HCT116 (cell line): Measurements from ENCODE around the gene ROBO1.

ENCODE experiments used
- CTCF ChIP-seq, 3 experiments: fragments of 200-600 bp in 1 of 3; sonication (generic) in 1 of 3; IDR thresholded peaks in 2 of 3; conservative IDR thresholded peaks in 1 of 3; 2 replicates each; pipeline ENCODE4 v1.5.1; 2012 to 2017; ENCODE audit warnings: low read depth in 2 of 3, low read length in 2 of 3, antibody characterized with exemption in 1 of 3, borderline replicate concordance in 1 of 3, control low read depth in 1 of 3, mild to moderate bottlenecking in 1 of 3, mixed read lengths in 1 of 3, mixed run types in 1 of 3, moderate library complexity in 1 of 3; ENCODE audit not compliant: insufficient read depth in 1 of 3
- EZH2 ChIP-seq: fragments of 200-600 bp; sonication (generic); IDR thresholded peaks from 2 replicates; pipeline ENCODE4 v1.6.1; 2017; ENCODE audit warnings: antibody characterized with exemption, mixed run types
- POLR2A ChIP-seq: IDR thresholded peaks from 2 replicates; pipeline ENCODE4 v1.7.0; 2011; ENCODE audit warnings: borderline replicate concordance; ENCODE audit not compliant: insufficient read depth, insufficient read length; ENCODE audit errors: extremely low read depth
- POLR2AphosphoS5 ChIP-seq: IDR thresholded peaks from 2 replicates; pipeline ENCODE4 v1.6.1; 2011; ENCODE audit warnings: mild to moderate bottlenecking, low read depth, low read length, moderate library complexity
- TF ChIP-seq, protein P1 (sequence below): IDR thresholded peaks from 2 replicates; pipeline ENCODE4 v1.6.1; 2011; ENCODE audit warnings: mild to moderate bottlenecking, low read length, moderate library complexity; ENCODE audit not compliant: insufficient replicate concordance; ENCODE audit errors: extremely low read depth

GRCh38 chr3:78875436-78875835, 892.4 kb downstream of the ROBO1 start:
- TF ChIP-seq CTCF (IDR thresholded peaks at IDR 0.05 in 2 of 3, conservative IDR thresholded peaks at IDR 0.05 in 1 of 3; ENCODE audit: borderline replicate concordance in 1 of 3, insufficient read depth in 1 of 3, low read depth in 2 of 3, low read length in 2 of 3) (no peak), EZH2 (no peak), POLR2AphosphoS5 (no peak), POLR2A (no peak)
- TF ChIP-seq, protein P1, sequence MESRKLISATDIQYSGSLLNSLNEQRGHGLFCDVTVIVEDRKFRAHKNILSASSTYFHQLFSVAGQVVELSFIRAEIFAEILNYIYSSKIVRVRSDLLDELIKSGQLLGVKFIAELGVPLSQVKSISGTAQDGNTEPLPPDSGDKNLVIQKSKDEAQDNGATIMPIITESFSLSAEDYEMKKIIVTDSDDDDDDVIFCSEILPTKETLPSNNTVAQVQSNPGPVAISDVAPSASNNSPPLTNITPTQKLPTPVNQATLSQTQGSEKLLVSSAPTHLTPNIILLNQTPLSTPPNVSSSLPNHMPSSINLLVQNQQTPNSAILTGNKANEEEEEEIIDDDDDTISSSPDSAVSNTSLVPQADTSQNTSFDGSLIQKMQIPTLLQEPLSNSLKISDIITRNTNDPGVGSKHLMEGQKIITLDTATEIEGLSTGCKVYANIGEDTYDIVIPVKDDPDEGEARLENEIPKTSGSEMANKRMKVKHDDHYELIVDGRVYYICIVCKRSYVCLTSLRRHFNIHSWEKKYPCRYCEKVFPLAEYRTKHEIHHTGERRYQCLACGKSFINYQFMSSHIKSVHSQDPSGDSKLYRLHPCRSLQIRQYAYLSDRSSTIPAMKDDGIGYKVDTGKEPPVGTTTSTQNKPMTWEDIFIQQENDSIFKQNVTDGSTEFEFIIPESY, result no peak
